LNCaP clone FGC (cell line): ENCODE measurements around the gene ZC2HC1B.

Experiments used
- DNase-seq: peaks from one replicate; pipeline ENCODE4 v3.0.0-alpha.2; 2011; ENCODE audit warnings: low read depth
- H3K4me3 ChIP-seq: 2 replicates; pipeline ENCODE4 v1.5.1; 2011; ENCODE audit warnings: mild to moderate bottlenecking, low read depth, low read length, control low read depth
- TF ChIP-seq, protein P1 (sequence below): IDR thresholded peaks from 2 replicates; pipeline ENCODE4 v1.5.1; 2012; ENCODE audit warnings: mild to moderate bottlenecking; ENCODE audit not compliant: control insufficient read depth, insufficient read depth; ENCODE audit errors: extremely low read depth

Gene ZC2HC1B

DNA sequence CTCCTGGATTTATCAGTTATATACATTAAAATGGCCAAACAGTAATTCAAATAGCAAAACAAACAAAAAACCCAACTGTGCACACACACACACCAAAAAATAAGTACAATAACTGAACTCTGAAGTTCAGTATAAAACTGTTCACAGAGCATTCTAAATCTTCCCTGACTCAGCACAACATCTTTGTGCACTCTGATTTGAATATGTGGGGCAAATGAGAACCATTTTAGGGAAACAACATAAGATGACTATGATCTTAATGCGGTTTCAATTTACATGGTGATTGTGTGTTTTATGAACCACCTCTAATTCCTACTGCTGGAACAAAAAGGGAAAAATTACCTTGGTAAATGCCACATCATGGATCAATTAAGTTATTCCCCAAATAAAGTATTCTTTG, 102.0 kb downstream of the ZC2HC1B start:
- TF ChIP-seq, protein P1, sequence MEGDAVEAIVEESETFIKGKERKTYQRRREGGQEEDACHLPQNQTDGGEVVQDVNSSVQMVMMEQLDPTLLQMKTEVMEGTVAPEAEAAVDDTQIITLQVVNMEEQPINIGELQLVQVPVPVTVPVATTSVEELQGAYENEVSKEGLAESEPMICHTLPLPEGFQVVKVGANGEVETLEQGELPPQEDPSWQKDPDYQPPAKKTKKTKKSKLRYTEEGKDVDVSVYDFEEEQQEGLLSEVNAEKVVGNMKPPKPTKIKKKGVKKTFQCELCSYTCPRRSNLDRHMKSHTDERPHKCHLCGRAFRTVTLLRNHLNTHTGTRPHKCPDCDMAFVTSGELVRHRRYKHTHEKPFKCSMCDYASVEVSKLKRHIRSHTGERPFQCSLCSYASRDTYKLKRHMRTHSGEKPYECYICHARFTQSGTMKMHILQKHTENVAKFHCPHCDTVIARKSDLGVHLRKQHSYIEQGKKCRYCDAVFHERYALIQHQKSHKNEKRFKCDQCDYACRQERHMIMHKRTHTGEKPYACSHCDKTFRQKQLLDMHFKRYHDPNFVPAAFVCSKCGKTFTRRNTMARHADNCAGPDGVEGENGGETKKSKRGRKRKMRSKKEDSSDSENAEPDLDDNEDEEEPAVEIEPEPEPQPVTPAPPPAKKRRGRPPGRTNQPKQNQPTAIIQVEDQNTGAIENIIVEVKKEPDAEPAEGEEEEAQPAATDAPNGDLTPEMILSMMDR = no peak
- DNase-seq = no peak
- no peak overlapping the region for H3K4me3 ChIP-seq

DNA sequence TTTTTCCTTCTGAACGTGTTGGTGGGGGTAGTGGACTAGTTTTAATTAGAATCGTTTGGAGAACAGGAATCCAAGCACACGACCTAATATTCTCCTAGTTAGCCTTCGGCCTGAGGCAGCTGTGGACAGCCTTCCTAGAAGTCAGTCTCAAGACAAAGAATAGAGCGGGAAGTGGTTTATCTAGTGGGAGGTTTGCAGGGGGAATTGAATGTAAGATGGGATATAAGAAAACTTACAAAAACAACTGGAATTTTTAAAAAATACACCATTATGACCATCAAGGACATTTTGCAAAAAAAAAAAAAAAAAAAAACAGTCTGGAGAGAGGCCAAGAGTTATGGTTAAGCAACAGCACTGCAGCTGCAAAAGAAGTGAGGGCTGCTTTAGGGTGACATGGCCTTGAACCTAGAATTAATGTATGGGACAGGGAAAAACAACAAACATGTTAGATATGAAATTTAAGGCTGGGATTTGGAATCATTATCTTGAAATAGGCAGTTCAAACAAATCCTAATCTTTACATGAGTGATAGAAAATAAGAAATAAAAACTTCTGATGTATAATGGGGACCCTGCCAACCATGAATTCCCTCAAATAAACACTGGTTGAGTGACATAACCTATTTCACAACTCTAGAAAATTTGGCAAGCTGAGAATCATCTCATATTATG, 103.6 kb downstream of the ZC2HC1B start:
- no peak overlapping the region for H3K4me3 ChIP-seq
- TF ChIP-seq, protein P1 = no peak
- no peak for DNase-seq

DNA sequence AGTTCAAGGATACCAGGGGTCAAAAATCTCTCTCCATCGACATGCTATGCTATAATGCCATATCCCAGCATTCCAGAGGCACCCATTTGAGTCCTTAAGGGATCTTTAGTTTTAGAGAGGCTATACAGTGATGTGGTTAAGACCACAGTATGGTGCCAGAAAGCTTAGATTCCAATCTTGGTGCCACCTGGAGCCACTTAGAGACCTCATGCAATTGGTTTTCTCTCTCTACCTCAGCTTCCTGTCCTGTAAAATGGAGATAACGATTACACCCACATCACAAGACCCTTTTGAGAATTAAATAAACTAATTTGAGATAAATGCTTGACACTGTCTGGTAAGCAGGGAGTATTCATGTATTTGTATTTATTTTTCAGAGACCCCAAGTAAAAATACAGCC, 104.8 kb downstream of the ZC2HC1B start:
- TF ChIP-seq, protein P1 = no peak
- H3K4me3 ChIP-seq = no peak overlapping the region
- DNase-seq = no peak

DNA sequence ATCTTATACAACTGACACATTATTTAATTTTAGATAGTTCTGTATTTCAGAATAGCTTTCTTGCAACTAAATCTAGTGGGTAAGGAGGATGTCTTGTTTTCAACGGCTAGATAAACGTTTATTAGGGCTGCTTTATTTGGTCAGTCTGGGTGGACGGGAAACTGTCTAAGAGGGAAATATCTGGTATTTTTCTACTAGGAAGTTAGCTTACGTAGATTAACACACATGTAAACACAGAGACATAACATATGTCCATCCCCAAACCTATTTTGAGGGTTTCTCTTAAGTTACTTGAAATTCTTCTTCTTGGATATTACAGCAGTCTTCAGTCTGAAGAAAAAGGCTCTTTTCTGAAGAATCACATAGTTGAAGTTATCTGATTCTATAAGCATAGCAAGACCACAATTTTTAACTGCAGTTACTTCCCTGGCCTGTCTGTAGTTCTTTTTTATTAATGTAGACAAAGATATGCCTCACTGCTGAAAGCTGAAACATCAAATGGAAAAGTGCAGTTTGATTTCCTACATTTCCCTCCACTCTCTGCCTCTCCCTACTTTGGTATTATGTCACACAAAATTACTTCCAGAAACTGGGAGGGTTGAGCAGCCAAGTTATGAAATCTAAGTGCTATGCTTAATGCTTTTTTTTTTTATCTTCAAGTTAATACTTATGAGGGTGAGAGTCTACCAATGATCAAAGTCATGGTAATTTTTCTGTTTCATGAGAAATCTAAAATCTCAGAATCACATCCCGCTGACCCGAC, 106.4 kb downstream of the ZC2HC1B start:
- TF ChIP-seq, protein P1 = no peak
- no peak overlapping the region for H3K4me3 ChIP-seq
- no peak for DNase-seq

DNA sequence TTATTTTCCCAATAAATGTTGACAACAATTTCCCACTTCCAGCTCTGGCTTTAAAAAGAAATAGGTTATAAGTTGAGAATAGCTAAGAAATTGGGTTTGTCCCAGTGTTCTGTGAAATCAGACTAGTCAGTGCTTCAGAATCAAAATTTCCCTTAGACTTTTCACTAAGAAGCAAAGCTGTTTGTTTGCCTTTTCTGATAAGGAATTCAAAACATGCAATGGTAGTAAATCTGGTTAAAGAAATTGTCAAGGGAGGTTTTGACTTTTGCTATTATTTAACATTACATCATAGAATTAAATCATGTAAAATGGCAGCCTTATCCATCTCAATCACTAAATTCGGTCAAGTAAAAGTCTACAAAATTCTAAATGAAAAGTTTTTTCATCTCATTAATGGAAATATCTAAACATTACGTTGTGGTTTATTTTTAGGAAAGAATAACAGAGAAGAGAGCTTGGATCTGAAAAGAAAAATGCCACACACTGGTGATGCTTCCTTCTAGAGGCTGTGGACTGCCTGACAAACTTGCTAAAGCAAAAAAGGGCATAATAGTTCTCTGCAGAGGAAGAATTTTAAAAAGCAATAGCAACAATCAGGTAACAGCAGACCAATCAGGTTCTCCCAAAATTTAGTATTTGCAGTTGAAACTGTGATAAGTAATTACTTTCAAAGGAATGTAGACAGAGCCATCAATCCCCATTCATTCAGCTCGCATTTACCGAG, 107.4 kb downstream of the ZC2HC1B start:
- no peak overlapping the region for H3K4me3 ChIP-seq
- DNase-seq = no peak
- TF ChIP-seq, protein P1 = no peak

DNA sequence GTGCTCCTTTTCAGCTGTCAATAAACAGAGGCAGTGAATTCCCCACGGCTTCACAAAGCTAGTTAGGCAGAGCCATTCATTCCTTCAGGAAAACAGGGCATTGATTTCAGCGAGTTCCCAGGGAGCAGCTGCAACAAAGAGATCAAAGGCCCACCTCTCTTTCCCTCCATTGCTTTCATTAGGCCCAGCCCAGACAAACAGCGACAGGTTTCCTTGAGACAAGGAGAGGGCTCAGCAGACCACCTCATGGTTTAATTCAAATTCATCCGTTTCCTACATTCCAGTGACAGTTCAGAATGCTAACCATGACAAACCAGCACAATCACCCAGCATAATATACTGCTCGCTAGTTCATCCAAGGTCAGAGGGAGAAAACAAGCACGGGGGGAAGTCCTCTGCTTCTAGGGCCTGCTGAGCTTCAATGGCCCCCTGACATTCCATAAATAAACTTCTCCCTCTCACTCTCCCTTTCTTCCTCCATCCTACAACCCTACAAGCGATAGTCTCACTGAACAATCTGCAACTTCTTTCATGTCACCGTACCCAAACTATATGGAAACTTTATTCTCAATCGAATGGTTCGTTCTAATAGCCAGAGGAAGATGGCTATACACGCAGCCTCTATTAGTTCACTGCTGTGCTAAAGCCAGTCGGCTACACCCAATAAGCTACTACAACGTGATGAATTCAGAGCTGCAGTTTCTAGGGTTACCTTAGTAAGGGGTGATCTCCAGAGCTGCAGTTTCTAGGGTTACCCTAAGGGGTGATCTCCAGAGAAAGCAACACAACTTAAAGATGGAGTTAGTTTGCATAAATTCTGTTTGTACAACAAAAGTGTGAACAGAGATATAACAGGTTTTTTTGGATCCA, 109.1 kb downstream of the ZC2HC1B start:
- TF ChIP-seq, protein P1 = no peak
- H3K4me3 ChIP-seq = no peak overlapping the region
- no peak for DNase-seq
